GM19467 (cell line): ENCODE results near the gene FAM117B.

Source experiments
- ATAC-seq: cut with Tn5 transposase; IDR thresholded peaks from one replicate; pipeline ENCODE4 v1.9.1; 2021; ENCODE audit warnings: mild to moderate bottlenecking, moderate library complexity; ENCODE audit not compliant: unreplicated experiment

FAM117B gene

GRCh38 chr2:202634556-202635427, at the start of gene FAM117B:
TSS of gene FAM117B (plus strand) at chr2:202634969. CDS start at chr2:202635188, 219 bp downstream.
- ATAC-seq, result peak; percentile 86

- peak; percentile 77 for ATAC-seq
These were observed 45.9 kb upstream of the FAM117B start for GRCh38 chr2:202588647-202589581.

- no peak for ATAC-seq
These were observed 45.2 kb upstream of the FAM117B start for GRCh38 chr2:202589582-202589949.

- ATAC-seq, result no peak
These were observed 42.2 kb upstream of the FAM117B start for GRCh38 chr2:202592566-202592965.

GRCh38 chr2:202599105-202599504, 35.7 kb upstream of the FAM117B start:
- ATAC-seq, result no peak

- ATAC-seq, result no peak
These were observed 34.9 kb upstream of the FAM117B start for GRCh38 chr2:202599911-202600310.

- ATAC-seq, result no peak
These were observed 30.1 kb upstream of the FAM117B start for GRCh38 chr2:202604699-202605098.

GRCh38 chr2:202605174-202605573, 29.6 kb upstream of the FAM117B start:
- no peak for ATAC-seq

- ATAC-seq, result no peak
These were observed 26.5 kb upstream of the FAM117B start for GRCh38 chr2:202608142-202608852.

GRCh38 chr2:202609381-202610145, 25.2 kb upstream of the FAM117B start:
- peak; percentile 86 for ATAC-seq

GRCh38 chr2:202610380-202610779, 24.4 kb upstream of the FAM117B start:
- no peak for ATAC-seq

- ATAC-seq, result no peak
These were observed 22.6 kb upstream of the FAM117B start for GRCh38 chr2:202612145-202612544.

- ATAC-seq, result no peak
These were observed 21.3 kb upstream of the FAM117B start for GRCh38 chr2:202613479-202613878.

GRCh38 chr2:202624133-202624532, 10.6 kb upstream of the FAM117B start:
- no peak for ATAC-seq

- no peak for ATAC-seq
These were observed 7.7 kb upstream of the FAM117B start for GRCh38 chr2:202627042-202627441.

GRCh38 chr2:202628646-202629198, 6.0 kb upstream of the FAM117B start:
- ATAC-seq, result no peak

GRCh38 chr2:202632682-202633290, 2.0 kb upstream of the FAM117B start:
- no peak for ATAC-seq

- no peak for ATAC-seq
These were observed 1.3 kb upstream of the FAM117B start for GRCh38 chr2:202633470-202633869.

- ATAC-seq, result peak; percentile 52
These were observed 851 bp downstream of the FAM117B start for GRCh38 chr2:202635428-202636212.
